DMS53 treated with DMSO at 0.1 percent for 48 hours (cell line): ENCODE results near the gene LSP1.
"Not testable (repeated sequence)": the region's sequence is repeated elsewhere in the genome, so short reads cannot be mapped to it uniquely, and the experiment has no call there.

Source experiments
- DNase-seq: peaks from one replicate; lab custom pipeline; 2025; ENCODE audit not compliant: unreplicated experiment; lab: John Stamatoyannopoulos, UW

The LSP1 gene

DNA sequence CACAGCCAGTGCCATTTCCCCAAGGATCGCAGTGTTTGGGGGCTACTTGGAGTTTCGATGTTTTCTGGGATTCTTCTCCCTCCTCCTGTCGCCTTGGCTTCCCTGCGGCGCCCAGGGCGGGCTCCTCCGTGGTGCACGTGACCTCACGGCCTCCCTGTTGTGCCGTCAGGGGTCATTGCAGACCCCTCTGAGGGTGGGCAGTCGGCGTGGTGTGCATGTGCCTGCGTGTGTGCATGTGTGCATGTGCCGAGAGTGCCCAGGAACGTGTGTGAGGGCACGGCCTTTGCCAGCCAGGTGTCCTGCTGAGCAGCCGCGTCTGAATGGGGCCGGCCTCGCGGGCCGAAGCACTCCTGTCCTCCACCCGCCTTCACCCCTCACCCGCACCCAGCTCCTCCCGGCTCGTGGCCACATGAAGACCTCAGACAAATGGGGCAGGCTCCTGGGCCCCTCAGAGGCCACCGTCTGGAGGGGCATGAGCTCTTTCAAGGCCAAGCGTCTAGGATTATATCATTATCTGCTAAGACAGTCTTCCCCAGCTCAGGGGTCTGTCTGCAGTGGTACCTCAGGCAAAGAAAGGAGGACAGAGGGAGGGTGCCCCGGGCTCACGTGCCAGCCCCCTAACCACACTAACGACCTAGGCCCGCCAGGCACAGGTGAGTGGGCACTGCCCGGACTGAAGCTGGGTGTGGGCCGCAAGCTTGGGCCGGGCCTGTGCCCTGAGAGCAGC lies 84.9 kb downstream of the LSP1 start:
- DNase-seq, result no peak

DNA sequence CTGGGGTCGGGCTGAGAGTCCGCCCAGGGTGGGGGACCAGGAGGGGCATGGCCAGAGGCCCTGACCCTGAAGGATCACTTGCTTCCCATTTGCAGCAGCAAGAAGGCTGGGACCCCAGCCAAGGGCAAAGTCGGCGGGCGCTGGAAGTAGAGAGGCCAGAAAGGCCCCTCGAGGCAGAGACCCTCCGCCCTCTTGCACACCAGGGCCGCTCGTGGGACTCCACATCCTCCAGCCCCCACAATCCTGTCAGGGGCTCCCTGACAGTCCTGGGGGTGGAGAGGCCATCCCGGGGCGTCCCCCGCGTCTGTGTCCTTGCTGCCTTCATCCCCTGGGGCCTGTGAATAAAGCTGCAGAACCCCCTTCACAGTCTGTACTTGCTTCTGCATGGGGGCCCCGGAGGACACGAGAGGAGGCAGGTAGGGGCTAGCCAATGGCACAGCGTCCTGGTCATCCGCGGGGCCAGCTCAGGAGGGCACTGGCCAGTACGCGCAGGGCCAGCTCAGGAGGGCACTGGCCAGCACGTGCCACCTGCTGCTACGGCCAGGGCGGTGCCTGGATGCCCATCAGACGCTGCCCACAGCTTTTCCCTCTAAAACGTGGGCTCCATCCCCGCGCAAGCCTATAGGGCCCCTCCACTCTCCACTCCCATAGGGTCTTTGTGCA lies 85.6 kb downstream of the LSP1 start:
- no peak for DNase-seq

DNA sequence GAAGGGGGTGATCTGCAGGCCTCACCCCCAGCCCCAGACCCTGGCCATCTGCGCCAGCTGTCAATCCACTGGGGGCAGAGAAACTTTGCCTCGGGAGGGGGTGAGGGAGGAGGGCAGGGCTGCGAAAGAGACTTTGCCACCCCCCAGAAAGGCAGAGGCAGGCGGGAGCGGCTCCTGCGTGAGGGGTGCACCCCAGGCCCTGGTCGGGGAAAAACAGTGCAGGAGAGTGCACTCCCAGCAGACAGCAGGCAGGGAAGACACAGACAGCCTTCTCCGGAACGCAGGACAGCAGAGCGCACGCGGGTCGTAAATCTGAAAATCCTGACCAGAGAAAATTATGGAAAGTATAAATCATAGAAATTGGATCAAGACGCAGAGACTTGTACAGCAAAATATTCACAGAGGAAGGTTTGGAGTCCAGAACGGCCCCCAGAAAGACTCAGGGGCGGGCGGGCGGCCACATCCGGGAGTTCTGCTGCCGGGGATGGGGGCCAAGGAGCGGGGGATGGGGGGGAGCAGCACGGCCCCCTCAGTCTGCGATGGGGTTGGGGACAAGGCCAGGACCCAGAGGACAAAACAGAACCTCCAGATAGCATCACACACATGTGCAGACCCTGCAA lies 86.2 kb downstream of the LSP1 start:
- no peak for DNase-seq

DNA sequence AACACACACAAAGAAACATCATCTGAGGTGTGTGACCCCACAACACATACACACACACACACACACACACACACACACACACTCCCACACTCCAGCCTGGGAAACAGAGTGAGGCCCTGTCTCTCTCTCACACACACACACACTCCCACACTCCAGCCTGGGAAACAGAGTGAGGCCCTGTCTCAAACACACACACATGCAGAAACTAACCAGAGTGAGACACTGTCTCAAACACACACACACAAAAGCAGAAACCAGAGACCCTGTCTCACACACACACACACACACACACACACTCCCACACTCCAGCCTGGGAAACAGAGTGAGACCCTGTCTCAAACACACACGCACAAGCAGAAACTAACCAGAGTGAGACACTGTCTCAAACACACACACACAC lies 86.9 kb downstream of the LSP1 start:
- DNase-seq, result not testable (repeated sequence)
